CD4-positive, alpha-beta T cell (primary cell): ENCODE results near the gene PARD3B. TPM values are rescaled to one million over a fixed set of nuclear protein-coding genes. Genes with fewer than 3 reads are reported as not detected.

Source experiments
- ATAC-seq: fragments of 200-7000 bp; cut with Tn5 transposase; one replicate; pipeline ENCODE4 v1.10.0; 2022; ENCODE audit warnings: mild to moderate bottlenecking; ENCODE audit not compliant: poor library complexity
- CTCF ChIA-PET: fragments of 350-600 bp; sonication (Branson Sonifier 250); formaldehyde crosslinking; loops from one replicate; lab custom pipeline; 2021; ENCODE audit warnings: antibody characterized with exemption, inconsistent platforms; lab: Charles Lee
- POLR2A ChIA-PET: fragments of 350-600 bp; sonication (Branson Sonifier 250); formaldehyde crosslinking; loops from one replicate; lab custom pipeline; 2021; ENCODE audit warnings: antibody characterized with exemption, inconsistent platforms; lab: Charles Lee
- DNase-seq, 14 experiments: peaks; one replicate each; pipeline ENCODE4 v3.0.0-alpha.2; 2013 to 2020; ENCODE audit warnings: mixed read lengths in 2 of 14
- H3K27ac ChIP-seq, 2 donors: one replicate each; pipeline versions ENCODE4 v1.5.1 to v1.7.0; 2013; ENCODE audit warnings: low read length in 2 of 2, low read depth in 1 of 2, mild to moderate bottlenecking in 1 of 2
- H3K27me3 ChIP-seq, 2 experiments: 1 replicate in 1 of 2; 2 replicates in 1 of 2; pipeline versions ENCODE4 v1.6.1 to v1.7.0; 2013; ENCODE audit warnings: low read length in 2 of 2, control low read depth in 1 of 2, mild to moderate bottlenecking in 1 of 2, moderate library complexity in 1 of 2; ENCODE audit not compliant: insufficient read depth in 2 of 2, control insufficient read depth in 1 of 2
- H3K36me3 ChIP-seq: one replicate; pipeline ENCODE4 v1.6.1; 2013; ENCODE audit warnings: low read length, control low read depth; ENCODE audit not compliant: insufficient read depth
- H3K4me1 ChIP-seq: one replicate; pipeline ENCODE4 v1.6.1; 2013; ENCODE audit warnings: low read length, control low read depth; ENCODE audit not compliant: insufficient read depth
- H3K4me3 ChIP-seq: one replicate; pipeline ENCODE4 v1.5.1; 2013; ENCODE audit warnings: mild to moderate bottlenecking, low read length, moderate library complexity
- H3K9me3 ChIP-seq, 2 experiments: 1 replicate in 1 of 2; 2 replicates in 1 of 2; pipeline versions ENCODE4 v1.6.1 to v1.7.0; 2013; ENCODE audit warnings: low read length in 2 of 2, mild to moderate bottlenecking in 2 of 2, control low read depth in 1 of 2, moderate library complexity in 1 of 2; ENCODE audit not compliant: control insufficient read depth in 1 of 2, insufficient read depth in 1 of 2
- H3K27ac Mint-ChIP-seq: one replicate; pipeline ENCODE4 v1.8.0; 2020; ENCODE audit warnings: mixed read lengths
- H3K27me3 Mint-ChIP-seq: one replicate; pipeline ENCODE4 v1.8.0; 2021; ENCODE audit warnings: mixed read lengths
- H3K36me3 Mint-ChIP-seq: one replicate; pipeline ENCODE4 v1.8.0; 2021; ENCODE audit warnings: low read depth, mixed read lengths
- H3K4me1 Mint-ChIP-seq: one replicate; pipeline ENCODE4 v1.8.0; 2021; ENCODE audit warnings: low read depth, mixed read lengths
- H3K4me3 Mint-ChIP-seq: one replicate; pipeline ENCODE4 v1.8.0; 2020; ENCODE audit warnings: mild to moderate bottlenecking, mixed read lengths
- H3K9me3 Mint-ChIP-seq: one replicate; pipeline ENCODE4 v1.8.0; 2020; ENCODE audit warnings: mixed read lengths
- intact Hi-C, 2 experiments: fragments of 100-400 bp; cut with DNase I in 1 of 2; cut with micrococcal nuclease in 1 of 2; formaldehyde crosslinking; loops; one replicate each; pipeline versions ENCODE4 v1.15.1 to v1.9.0; 2023 to 2025; cut with DNase I, micrococcal nuclease
- total RNA-seq, 174 experiments: library from RNA in 2 of 174; stranded (reverse) in 2 of 174; gene quantifications; one replicate each; pipeline ENCODE4 v1.2.3 and lab custom pipeline; 2021 to 2026
- TF ChIP-seq, protein P1 (sequence below): fragments of 200-600 bp; IDR thresholded peaks from one replicate; pipeline ENCODE4 v1.8.0; 2022; ENCODE audit warnings: antibody characterized with exemption, mild to moderate bottlenecking

The PARD3B gene
- total RNA-seq, 2 experiments from 2014 or later = 0.87 to 1.9 TPM

DNA sequence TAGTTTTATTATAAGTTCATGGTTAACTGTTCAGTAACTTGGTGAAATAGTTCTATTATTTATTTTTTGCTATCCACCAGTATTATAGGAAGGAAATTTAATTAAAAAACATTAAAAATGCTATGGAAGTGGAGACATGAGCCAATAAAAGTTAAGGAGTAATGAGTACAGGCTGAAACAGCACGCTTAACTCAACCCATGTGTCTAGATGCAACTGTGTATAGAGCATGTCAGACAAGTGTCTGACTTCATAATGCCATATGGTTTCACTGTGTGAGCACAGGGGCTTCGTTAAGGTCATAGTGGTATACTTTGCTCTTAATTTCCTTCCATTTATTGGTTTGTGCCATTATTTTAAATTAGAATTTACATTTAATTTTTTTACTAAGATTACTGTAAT lies 570.2 kb downstream of the PARD3B start:
- TF ChIP-seq, protein P1, sequence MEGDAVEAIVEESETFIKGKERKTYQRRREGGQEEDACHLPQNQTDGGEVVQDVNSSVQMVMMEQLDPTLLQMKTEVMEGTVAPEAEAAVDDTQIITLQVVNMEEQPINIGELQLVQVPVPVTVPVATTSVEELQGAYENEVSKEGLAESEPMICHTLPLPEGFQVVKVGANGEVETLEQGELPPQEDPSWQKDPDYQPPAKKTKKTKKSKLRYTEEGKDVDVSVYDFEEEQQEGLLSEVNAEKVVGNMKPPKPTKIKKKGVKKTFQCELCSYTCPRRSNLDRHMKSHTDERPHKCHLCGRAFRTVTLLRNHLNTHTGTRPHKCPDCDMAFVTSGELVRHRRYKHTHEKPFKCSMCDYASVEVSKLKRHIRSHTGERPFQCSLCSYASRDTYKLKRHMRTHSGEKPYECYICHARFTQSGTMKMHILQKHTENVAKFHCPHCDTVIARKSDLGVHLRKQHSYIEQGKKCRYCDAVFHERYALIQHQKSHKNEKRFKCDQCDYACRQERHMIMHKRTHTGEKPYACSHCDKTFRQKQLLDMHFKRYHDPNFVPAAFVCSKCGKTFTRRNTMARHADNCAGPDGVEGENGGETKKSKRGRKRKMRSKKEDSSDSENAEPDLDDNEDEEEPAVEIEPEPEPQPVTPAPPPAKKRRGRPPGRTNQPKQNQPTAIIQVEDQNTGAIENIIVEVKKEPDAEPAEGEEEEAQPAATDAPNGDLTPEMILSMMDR = no peak
- intact Hi-C loops = loop anchor here in 1 of 2 experiments (5.0 kb wide), 1 partner anchor 38 kb away; no protein-coding TSS in a partner anchor
- no peak overlapping the region for H3K27ac Mint-ChIP-seq
- peaks cover 2% of the 10 kb centered on the region for H3K9me3 Mint-ChIP-seq
- DNase-seq = no peak
- H3K27me3 Mint-ChIP-seq = no peaks in the 10 kb centered on the region
- CTCF ChIA-PET = no interaction called here
- H3K4me3 Mint-ChIP-seq = no peak overlapping the region
- POLR2A ChIA-PET = interaction anchor here (0.5 kb wide), 1 partner anchor 174 kb away, joined by 3 read pairs; no protein-coding TSS in a partner anchor
- ATAC-seq = no peak
- Histone ChIP-seq H3K27me3 (no peaks in the 10 kb centered on the region), H3K4me3 (no peak overlapping the region), H3K9me3 (peaks cover 3 to 5% of the 10 kb centered on the region in 2 experiments), H3K27ac (no peak overlapping the region), H3K36me3 (no peaks in the 10 kb centered on the region), H3K4me1 (no peaks in the 10 kb centered on the region)
- no peaks in the 10 kb centered on the region for H3K36me3 Mint-ChIP-seq
- no peaks in the 10 kb centered on the region for H3K4me1 Mint-ChIP-seq

DNA sequence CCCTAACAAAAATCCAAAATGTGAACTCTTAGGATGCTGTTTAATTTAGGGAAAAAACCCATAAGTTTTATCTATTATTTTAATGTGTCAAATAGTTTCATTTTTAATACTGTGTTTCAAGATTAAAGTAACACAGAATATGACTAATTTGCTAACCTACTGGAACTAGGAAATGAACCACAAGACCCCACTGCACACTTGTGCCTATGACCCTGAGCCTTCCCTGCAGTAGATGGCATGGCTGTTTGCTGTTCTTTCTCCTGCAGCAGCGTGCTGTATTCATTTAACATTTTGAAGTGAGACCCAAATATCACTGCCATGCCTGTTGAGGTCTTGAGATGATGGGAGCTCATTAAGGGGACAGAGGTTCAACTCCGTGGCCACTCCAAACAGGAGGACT lies 571.9 kb downstream of the PARD3B start:
- Mint-ChIP-seq H3K27me3 (no peaks in the 10 kb centered on the region), H3K9me3 (no peaks in the 10 kb centered on the region), H3K4me1 (no peaks in the 10 kb centered on the region), H3K27ac (no peak overlapping the region), H3K36me3 (no peaks in the 10 kb centered on the region), H3K4me3 (no peak overlapping the region)
- no peaks in the 10 kb centered on the region for H3K27me3 ChIP-seq
- DNase-seq (no peak), ATAC-seq (no peak)
- intact Hi-C loops = loop anchor here in 1 of 2 experiments (5.0 kb wide), 1 partner anchor 40 kb away; no protein-coding TSS in a partner anchor
- ChIA-PET CTCF (no interaction called here), POLR2A (no interaction called here)
- no peaks in the 10 kb centered on the region for H3K36me3 ChIP-seq
- TF ChIP-seq, protein P1 = no peak
- H3K27ac ChIP-seq = no peak overlapping the region
- H3K9me3 ChIP-seq = peaks cover 0 to 3% of the 10 kb centered on the region in 2 experiments
- no peaks in the 10 kb centered on the region for H3K4me1 ChIP-seq
- H3K4me3 ChIP-seq = no peak overlapping the region

DNA sequence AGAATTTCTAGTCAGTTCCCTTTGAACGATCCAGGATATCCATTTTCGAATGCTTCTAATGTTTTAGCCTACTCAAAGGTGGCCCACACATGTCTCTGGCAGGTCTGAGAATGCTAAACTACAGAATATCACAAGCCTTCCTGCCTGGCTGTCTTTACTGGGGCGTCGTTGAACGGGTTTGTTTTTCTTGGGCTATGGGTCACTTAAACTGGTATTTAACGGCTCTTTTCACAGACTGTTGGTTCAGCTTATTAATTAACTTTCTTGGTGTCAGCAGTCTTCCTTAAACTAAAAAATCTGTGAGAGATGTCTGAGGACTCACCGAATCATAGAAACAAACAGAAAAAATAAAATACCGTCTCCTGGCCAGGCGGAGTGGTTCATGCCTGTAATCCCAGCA lies 573.9 kb downstream of the PARD3B start:
- peaks cover 4% of the 10 kb centered on the region for H3K4me1 Mint-ChIP-seq
- no peak overlapping the region for H3K27ac Mint-ChIP-seq
- Histone ChIP-seq H3K9me3 (peaks cover 0 to 3% of the 10 kb centered on the region in 2 experiments), H3K36me3 (no peaks in the 10 kb centered on the region), H3K27ac (no peak overlapping the region), H3K4me3 (no peak overlapping the region), H3K27me3 (no peaks in the 10 kb centered on the region), H3K4me1 (no peaks in the 10 kb centered on the region)
- no peaks in the 10 kb centered on the region for H3K36me3 Mint-ChIP-seq
- no peaks in the 10 kb centered on the region for H3K27me3 Mint-ChIP-seq
- DNase-seq = no peak
- TF ChIP-seq, protein P1 = no peak
- no peaks in the 10 kb centered on the region for H3K9me3 Mint-ChIP-seq
- intact Hi-C loops = loop anchor here in 1 of 2 experiments (5.0 kb wide), 1 partner anchor 42 kb away; no protein-coding TSS in a partner anchor
- ChIA-PET CTCF (no interaction called here), POLR2A (no interaction called here)
- no peak overlapping the region for H3K4me3 Mint-ChIP-seq
- no peak for ATAC-seq
